Pancreas (tissue), 10 donors: ENCODE results near the gene EDARADD. TPM values are rescaled to one million over a fixed set of nuclear protein-coding genes. Genes with fewer than 3 reads are reported as not detected.

Experiments used
- ATAC-seq, 4 donors: fragments of 200-7000 bp; cut with Tn5 transposase; one replicate each; pipeline versions ENCODE4 v1.8.0 to v1.9.1; 2020; ENCODE audit warnings: mild to moderate bottlenecking in 4 of 4, moderate library complexity in 4 of 4
- DNase-seq, 6 donors: peaks; one replicate each; pipeline ENCODE4 v3.0.0-alpha.2; 2020
- FAIRE-seq: peaks from 2 replicates; lab custom pipeline; 2012; peaks lifted over from hg19 to GRCh38; lab: Jason Lieb, UNC
- H3K27ac ChIP-seq, 4 donors: fragments of 200-600 bp; sonication (generic); 1 replicate in 3 of 4; 2 replicates in 1 of 4; pipeline versions ENCODE4 v1.5.0 to v1.8.0; 2020
- H3K27me3 ChIP-seq, 4 donors: fragments of 200-600 bp; one replicate each; pipeline ENCODE4 v1.8.0; 2021
- H3K36me3 ChIP-seq, 3 donors: fragments of 200-600 bp; sonication (generic) in 1 of 3; one replicate each; pipeline versions ENCODE4 v1.5.0 to v1.8.0; 2020 to 2021
- H3K4me1 ChIP-seq, 3 donors: fragments of 200-600 bp; one replicate each; pipeline ENCODE4 v1.8.0; 2021
- H3K4me3 ChIP-seq, 4 donors: fragments of 200-600 bp; sonication (generic) in 2 of 4; one replicate each; pipeline versions ENCODE4 v1.5.0 to v1.8.0; 2020 to 2021
- H3K9me3 ChIP-seq, 4 donors: fragments of 200-600 bp; one replicate each; pipeline ENCODE4 v1.8.0; 2021
- CTCF ChIP-seq, 4 donors: fragments of 200-600 bp; sonication (generic) in 3 of 4; IDR thresholded peaks; one replicate each; pipeline versions ENCODE4 v1.5.0 to v1.8.0; 2021; ENCODE audit warnings: antibody characterized with exemption in 4 of 4
- WGBS, 2 donors: extraction: QIAGEN DNeasy Blood & Tissue Kit; methylation state at CpG; one replicate each; pipeline ENCODE4 v1.1.7; 2013; 5-methylcytosine and 5-hydroxymethylcytosine counted together
- intact Hi-C, 3 donors: fragments of 100-400 bp; cut with DNase I; formaldehyde crosslinking; loops; one replicate each; pipeline versions ENCODE4 v1.11.1 to v1.14.2; 2022
- polyA plus RNA-seq, 2 donors: library from polyadenylated mRNA; stranded (reverse); fragments of 200-250 nt; gene quantifications; one replicate each; pipeline ENCODE4 v1.2.3, GENCODE V29; 2013
- total RNA-seq, 6 donors: library from RNA; stranded (reverse); fragmentation: NEBNext Ultra II Directional in 4 of 6; extraction: Animal tissue kit (Norgen Biotek cat#: 25700) in 4 of 6; gene quantifications; one replicate each; pipeline versions ENCODE4 v1.2.1 to v1.2.4, GENCODE V29; 2021 to 2023
- donor health status: healthy with polysubstance abuse.
- donor health status: DM: no; HTN: no; CAD: no; lungs with moderate emphysema.
- donor health status: DM: no; HTN: no; CAD: no.
- donor health status: control.
- donor health status: control.
- donor health status: Bipolar disorder and iron deficiency.
- donor health status: DM: yes; HTN: yes; CAD: no.
- donor health status: DM: no; HTN: no; CAD: no.
- donor health status: DM: no; HTN: no; CAD: no.
- donor health status: DM: yes; HTN: yes; CAD: no.

Gene EDARADD
- total and polyA plus RNA-seq, 8 donors: 1.2 to 9.5 (median 3.0) TPM

- intact Hi-C loops: no loop called here
- Histone ChIP-seq H3K9me3 (no peaks in the 10 kb centered on the region), H3K4me1 (peaks cover 0 to 8% (median 6%) of the 10 kb centered on the region in 3 donors), H3K27me3 (no peaks in the 10 kb centered on the region), H3K4me3 (no peak overlapping the region), H3K36me3 (no peaks in the 10 kb centered on the region), H3K27ac (no peak overlapping the region)
- FAIRE-seq (no peak), DNase-seq (no peak), ATAC-seq (no peak)
- 89 to 91% methylated on average over 1 of the region's 1 CpG for WGBS, 2 donors
- no peak for TF ChIP-seq CTCF (IDR thresholded peaks at IDR 0.05)
Measured at GRCh38 chr1:236371083-236371482, 23.0 kb upstream of the EDARADD start.

GRCh38 chr1:236377832-236378535 lies 16.1 kb upstream of the EDARADD start:
- H3K9me3 ChIP-seq: no peaks in the 10 kb centered on the region
- whole genome bisulfite sequencing, 2 donors: 95 to 97% methylated on average over 2 of the region's 2 CpGs
- TF ChIP-seq CTCF (IDR thresholded peaks at IDR 0.05): no peak
- ATAC-seq (no peak), FAIRE-seq (no peak), DNase-seq (no peak)
- no peaks in the 10 kb centered on the region for H3K27me3 ChIP-seq
- intact Hi-C loops: no loop called here
- no peaks in the 10 kb centered on the region for H3K36me3 ChIP-seq
- H3K4me3 ChIP-seq: no peak overlapping the region
- H3K27ac ChIP-seq: no peak overlapping the region
- H3K4me1 ChIP-seq: peaks cover 0 to 3% (median 0%) of the 10 kb centered on the region in 3 donors

GRCh38 chr1:236381565-236382158 lies 12.4 kb upstream of the EDARADD start:
- Histone ChIP-seq H3K4me1 (no peaks in the 10 kb centered on the region), H3K27me3 (no peaks in the 10 kb centered on the region), H3K27ac (no peak overlapping the region), H3K4me3 (no peak overlapping the region), H3K36me3 (no peaks in the 10 kb centered on the region), H3K9me3 (no peaks in the 10 kb centered on the region)
- intact Hi-C loops: no loop called here
- DNase-seq: no peak
- no peak for TF ChIP-seq CTCF (IDR thresholded peaks at IDR 0.05)
- FAIRE-seq: no peak
- ATAC-seq: no peak

GRCh38 chr1:236388332-236388731 lies 5.8 kb upstream of the EDARADD start:
- Histone ChIP-seq H3K4me1 (peaks cover 0 to 5% (median 0%) of the 10 kb centered on the region in 3 donors), H3K4me3 (no peak overlapping the region), H3K36me3 (no peaks in the 10 kb centered on the region), H3K27me3 (no peaks in the 10 kb centered on the region), H3K27ac (no peak overlapping the region), H3K9me3 (no peaks in the 10 kb centered on the region)
- ATAC-seq (no peak), FAIRE-seq (no peak), DNase-seq (no peak)
- intact Hi-C loops: no loop called here
- 96 to 98% methylated on average over 2 of the region's 2 CpGs for WGBS, 2 donors
- TF ChIP-seq CTCF (IDR thresholded peaks at IDR 0.05): no peak

- H3K27me3 ChIP-seq: no peaks in the 10 kb centered on the region
- intact Hi-C loops: no loop called here
- 31 to 33% methylated on average over 1 of the region's 1 CpG for WGBS, 2 donors
- DNase-seq (no peak), ATAC-seq (peak in 3 of 4 donors; percentile 51 to 68 (median 64)), FAIRE-seq (no peak)
- peaks cover 0 to 8% (median 0%) of the 10 kb centered on the region in 3 donors for H3K4me1 ChIP-seq
- H3K27ac ChIP-seq: no peak overlapping the region
- no peak overlapping the region for H3K4me3 ChIP-seq
- H3K9me3 ChIP-seq: no peaks in the 10 kb centered on the region
- no peaks in the 10 kb centered on the region for H3K36me3 ChIP-seq
- no peak for TF ChIP-seq CTCF (IDR thresholded peaks at IDR 0.05)
Measured at GRCh38 chr1:236389253-236389652, 4.8 kb upstream of the EDARADD start.
